Colon (tissue), 2 donors: Measurements from ENCODE around the gene CACNA1G.

Source experiments
- FAIRE-seq: peaks from 2 replicates; lab custom pipeline; 2012; peaks lifted over from hg19 to GRCh38; lab: Jason Lieb, UNC
- donor health status: control.
- donor health status: control.

CACNA1G gene

GRCh38 chr17:50560185-50560824 is at the start of gene CACNA1G:
Gene CACNA1G (plus strand): TSS chr17:50560715. CDS start chr17:50561460, 745 bp downstream.
- FAIRE-seq = no peak

GRCh38 chr17:50511058-50511457 is 49.5 kb upstream of the CACNA1G start:
- FAIRE-seq = no peak

DNA sequence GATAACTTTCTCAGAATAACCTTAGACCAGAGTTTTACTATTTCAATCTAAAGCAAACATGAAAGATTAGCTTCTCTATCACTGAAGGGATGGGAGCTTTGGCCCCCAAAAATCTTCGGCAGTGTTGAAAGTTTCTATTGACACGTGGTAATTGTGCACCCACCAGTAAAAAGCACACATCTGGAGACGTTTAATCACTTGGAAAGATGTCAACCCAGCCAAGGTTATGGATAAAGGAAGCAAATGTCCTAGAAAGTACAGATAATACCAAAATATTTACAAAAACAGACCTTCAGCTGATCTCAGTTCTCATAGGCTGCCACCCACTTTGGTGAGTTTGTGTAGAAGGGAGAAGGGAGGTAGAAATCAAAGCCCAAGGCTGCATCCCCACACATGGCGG is 47.0 kb upstream of the CACNA1G start:
- no peak for FAIRE-seq

DNA sequence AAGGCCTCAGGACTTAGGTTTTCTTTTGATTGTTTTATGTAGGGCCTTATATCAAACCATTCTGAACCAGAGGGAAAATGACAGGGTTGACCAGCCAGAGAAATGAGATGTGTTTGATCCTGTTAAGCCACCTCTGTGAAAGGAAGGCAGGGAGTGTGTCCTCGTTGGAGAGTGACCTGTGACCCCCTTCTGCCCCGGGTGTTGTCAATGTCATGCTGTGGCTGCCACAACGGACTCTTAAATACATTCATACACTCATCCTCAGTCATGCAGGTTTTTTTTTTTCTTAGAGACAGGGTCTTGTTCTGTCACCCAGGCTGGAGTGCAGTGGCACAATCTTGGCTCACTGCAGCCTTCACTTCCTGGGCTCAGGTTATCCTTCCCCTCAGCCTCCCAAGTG is 46.1 kb upstream of the CACNA1G start:
- FAIRE-seq = no peak

DNA sequence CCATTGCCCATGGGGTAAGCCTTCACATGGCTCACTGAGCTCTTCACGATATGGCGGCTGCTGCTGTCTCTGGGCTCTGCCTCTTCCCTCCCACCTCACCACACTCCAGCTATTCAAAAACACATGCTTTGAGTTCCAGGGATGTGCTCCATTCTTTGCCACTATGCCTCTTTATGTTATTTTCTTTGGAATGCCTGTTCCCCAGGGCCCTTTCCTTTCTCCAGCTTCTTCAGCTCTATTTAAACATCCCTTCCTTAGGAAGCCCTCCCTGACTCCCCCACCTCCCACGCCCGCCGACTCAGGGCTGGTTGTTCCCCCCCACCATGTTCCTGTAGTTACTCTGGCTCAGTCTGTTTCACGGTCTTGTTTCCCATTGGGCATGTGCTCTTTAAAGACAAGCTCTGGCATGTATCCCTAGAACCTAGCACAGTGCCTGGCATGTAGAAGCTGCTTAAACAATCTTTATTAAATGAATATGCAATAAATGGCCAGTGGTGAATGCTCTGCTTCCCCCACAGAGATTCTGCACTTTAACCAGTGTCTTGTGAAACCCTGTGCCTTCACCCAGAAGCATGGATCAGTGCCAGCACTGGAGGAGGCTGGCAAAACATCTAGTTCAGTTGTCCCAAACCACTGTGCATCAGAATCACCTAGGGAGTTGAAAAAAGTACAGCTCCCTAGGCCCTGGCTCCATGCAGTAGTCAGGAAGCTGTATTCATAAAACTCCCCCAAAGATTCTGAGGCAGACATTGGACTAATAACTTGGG is 45.4 kb upstream of the CACNA1G start:
- FAIRE-seq = no peak

- FAIRE-seq = no peak
These were observed 43.5 kb upstream of the CACNA1G start for GRCh38 chr17:50517011-50517410.

GRCh38 chr17:50517504-50518383 is 42.8 kb upstream of the CACNA1G start:
- FAIRE-seq = no peak

GRCh38 chr17:50518384-50519023 is 42.0 kb upstream of the CACNA1G start:
- FAIRE-seq = no peak

GRCh38 chr17:50519141-50519834 is 41.2 kb upstream of the CACNA1G start:
- no peak for FAIRE-seq

- FAIRE-seq = no peak
These were observed 40.0 kb upstream of the CACNA1G start for GRCh38 chr17:50520483-50520882.

GRCh38 chr17:50521514-50521913 is 39.0 kb upstream of the CACNA1G start:
- no peak for FAIRE-seq

- FAIRE-seq = no peak
These were observed 37.7 kb upstream of the CACNA1G start for GRCh38 chr17:50522766-50523165.

- no peak for FAIRE-seq
These were observed 37.3 kb upstream of the CACNA1G start for GRCh38 chr17:50523208-50523607.

DNA sequence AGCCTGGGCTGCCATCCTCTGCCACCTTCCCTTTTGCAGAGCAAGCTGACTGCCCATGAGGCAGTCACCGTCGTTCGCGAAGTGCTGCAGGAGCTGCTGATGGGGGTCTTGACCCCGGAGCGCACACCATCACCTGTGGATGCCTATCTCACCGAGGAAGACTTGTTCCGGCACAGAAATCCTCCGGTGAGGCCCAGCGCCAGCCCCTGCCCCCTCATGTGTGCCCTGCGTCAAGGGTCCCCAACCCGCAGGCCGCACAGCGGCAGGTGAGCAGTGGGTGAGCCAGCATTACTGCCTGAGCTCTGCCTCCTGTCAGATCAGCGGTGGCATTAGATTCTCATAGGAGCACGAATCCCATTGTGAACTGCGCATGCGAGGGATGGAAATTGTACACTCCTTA is 35.7 kb upstream of the CACNA1G start:
- no peak for FAIRE-seq

DNA sequence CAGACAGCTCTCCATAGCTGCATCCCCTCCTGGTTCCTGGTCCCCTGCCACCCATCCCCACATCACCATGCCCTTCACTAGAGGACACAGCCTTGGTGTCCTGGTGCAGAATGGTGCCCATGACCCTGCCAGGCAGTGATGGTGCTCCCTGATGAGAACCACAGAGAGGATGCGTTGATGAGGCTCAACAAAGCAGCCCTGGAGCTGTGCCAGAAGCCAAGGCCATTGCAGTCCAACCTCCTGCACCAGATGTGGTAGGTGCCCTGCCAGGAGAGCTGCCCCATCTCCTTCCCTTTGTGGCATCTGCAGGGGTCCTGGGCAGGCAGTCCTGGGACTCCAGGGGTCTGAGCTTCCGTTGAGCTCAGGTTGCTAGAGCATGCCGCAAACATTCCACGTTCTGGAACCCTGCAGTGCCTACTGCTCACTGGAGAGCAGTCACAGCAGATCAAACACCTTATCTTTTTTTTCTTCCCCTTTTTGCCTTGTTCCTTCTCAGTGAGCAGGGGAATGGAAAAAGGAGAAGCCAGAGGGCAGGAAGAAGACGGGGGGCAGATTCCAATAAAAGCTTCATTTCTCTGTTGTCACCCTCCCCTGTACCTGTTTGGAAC is 33.3 kb upstream of the CACNA1G start:
- FAIRE-seq = no peak

- no peak for FAIRE-seq
These were observed 32.5 kb upstream of the CACNA1G start for GRCh38 chr17:50527949-50528474.

DNA sequence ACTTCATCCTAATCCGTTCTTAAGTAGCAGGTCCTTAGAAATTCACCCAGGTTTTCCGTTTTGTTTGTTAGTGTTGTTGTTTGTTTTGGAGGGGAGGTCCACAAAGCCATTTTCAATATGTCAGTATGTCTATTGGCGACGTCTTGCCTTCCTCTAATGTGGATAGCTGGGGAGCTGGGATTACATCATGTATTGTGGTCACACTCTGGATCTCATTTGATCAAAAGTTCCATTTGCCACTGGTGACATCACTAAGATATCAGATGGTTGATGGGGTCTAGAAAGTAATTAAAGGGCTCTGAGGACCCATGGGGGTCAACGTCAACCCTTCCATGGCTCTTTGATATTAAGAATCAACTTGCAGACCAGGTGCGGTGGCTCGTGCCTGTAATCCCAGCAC is 30.7 kb upstream of the CACNA1G start:
- no peak for FAIRE-seq

- no peak for FAIRE-seq
These were observed 29.0 kb upstream of the CACNA1G start for GRCh38 chr17:50531428-50532025.

GRCh38 chr17:50532452-50533024 is 28.0 kb upstream of the CACNA1G start, which contains the start of gene EPN3:
Gene EPN3 (plus strand): TSS chr17:50532735. CDS start chr17:50536557, 3,822 bp downstream.
- FAIRE-seq = no peak

- FAIRE-seq = no peak
These were observed 27.3 kb upstream of the CACNA1G start for GRCh38 chr17:50533185-50533584.
